Hepatocyte (in vitro differentiated cells): ENCODE data around the gene DEPDC4.

Experiments
- CTCF ChIP-seq: fragments of 200-600 bp; sonication (generic); IDR thresholded peaks from 2 replicates; pipeline ENCODE4 v1.5.1; 2016; ENCODE audit warnings: antibody characterized with exemption, mild to moderate bottlenecking; ENCODE audit not compliant: poor library complexity
- EZH2 ChIP-seq: fragments of 200-600 bp; sonication (generic); IDR thresholded peaks from 2 replicates; pipeline ENCODE4 v1.6.1; 2016; ENCODE audit warnings: antibody characterized with exemption, mild to moderate bottlenecking, borderline replicate concordance
- EZH2phosphoT487 ChIP-seq: fragments of 200-600 bp; sonication (generic); IDR thresholded peaks from one replicate; pipeline ENCODE4 v1.6.1; 2018; ENCODE audit warnings: antibody characterized with exemption, mild to moderate bottlenecking, low read depth, moderate library complexity; ENCODE audit not compliant: unreplicated experiment, severe bottlenecking

- no peak for TF ChIP-seq CTCF
- no peak for TF ChIP-seq EZH2phosphoT487
- no peak for TF ChIP-seq EZH2
Measured at GRCh38 chr12:100295764-100296555, 29.1 kb upstream of the DEPDC4 start.
